ENCODE data around the gene ARHGEF40.
A peak's percentile ranks its signal among the peaks of the same experiment; 100 is the strongest.

Gene ARHGEF40

DNA sequence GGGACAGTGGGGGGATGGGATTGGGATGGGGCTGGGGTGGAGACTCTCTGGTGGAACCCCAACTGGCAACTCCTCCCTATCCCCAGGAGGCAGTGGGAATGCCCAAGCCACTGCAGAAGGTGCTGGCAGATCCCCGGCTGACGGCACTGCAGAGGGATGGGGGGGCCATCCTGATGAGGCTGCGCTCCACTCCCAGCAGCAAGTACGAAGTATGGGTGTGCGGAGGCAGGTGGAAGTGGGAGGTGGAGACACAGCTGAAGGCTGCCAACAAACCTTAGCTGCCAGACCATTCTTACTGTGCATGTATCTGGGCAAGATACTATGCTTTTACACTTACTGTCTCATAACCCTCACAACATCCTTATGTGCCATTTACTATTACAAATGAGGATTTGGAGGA, 8.2 kb downstream of the ARHGEF40 start:
- in situ Hi-C loops (cut with HindIII; ENCODE audit: low pct_ligation_motif_present, low sequenced_read_pairs) = no loop called here
- no peak overlapping the region for H3K27ac ChIP-seq
- no peak for DNase-seq
- H3K36me3 ChIP-seq (replicated peaks) = peaks cover 94% of the 10 kb centered on the region
- TF ChIP-seq, protein P1, sequence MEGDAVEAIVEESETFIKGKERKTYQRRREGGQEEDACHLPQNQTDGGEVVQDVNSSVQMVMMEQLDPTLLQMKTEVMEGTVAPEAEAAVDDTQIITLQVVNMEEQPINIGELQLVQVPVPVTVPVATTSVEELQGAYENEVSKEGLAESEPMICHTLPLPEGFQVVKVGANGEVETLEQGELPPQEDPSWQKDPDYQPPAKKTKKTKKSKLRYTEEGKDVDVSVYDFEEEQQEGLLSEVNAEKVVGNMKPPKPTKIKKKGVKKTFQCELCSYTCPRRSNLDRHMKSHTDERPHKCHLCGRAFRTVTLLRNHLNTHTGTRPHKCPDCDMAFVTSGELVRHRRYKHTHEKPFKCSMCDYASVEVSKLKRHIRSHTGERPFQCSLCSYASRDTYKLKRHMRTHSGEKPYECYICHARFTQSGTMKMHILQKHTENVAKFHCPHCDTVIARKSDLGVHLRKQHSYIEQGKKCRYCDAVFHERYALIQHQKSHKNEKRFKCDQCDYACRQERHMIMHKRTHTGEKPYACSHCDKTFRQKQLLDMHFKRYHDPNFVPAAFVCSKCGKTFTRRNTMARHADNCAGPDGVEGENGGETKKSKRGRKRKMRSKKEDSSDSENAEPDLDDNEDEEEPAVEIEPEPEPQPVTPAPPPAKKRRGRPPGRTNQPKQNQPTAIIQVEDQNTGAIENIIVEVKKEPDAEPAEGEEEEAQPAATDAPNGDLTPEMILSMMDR (IDR thresholded peaks at IDR 0.05; ENCODE audit: low read depth, low read length, missing control alignments) = no peak
- no peaks in the 10 kb centered on the region for H3K27me3 ChIP-seq (replicated peaks)
- H3K4me3 ChIP-seq (ENCODE audit: low read depth, low read length) = no peak overlapping the region

DNA sequence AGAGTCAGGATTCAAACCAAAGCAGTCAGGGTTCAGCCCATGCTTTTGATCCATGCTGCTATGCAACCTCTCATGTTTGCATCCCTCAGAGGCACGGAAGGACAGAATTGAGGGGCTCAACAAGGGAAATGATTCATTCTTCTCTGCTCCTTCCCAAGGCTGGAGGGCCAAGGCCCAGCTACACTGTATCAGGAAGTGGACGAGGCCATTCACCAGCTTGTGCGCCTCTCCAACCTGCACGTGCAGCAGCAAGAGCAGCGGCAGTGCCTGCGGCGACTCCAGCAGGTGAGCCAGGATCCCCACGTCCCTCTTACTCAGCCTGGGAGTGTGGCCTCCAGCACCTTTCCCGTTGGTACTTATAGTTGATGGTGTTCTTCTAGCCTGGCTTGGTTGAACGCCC, 8.6 kb downstream of the ARHGEF40 start:
- no peak overlapping the region for H3K27ac ChIP-seq
- H3K36me3 ChIP-seq (replicated peaks) = peaks cover 93% of the 10 kb centered on the region
- TF ChIP-seq, protein P1 (IDR thresholded peaks at IDR 0.05; ENCODE audit: low read depth, low read length, missing control alignments) = no peak
- H3K4me3 ChIP-seq (ENCODE audit: low read depth, low read length) = no peak overlapping the region
- in situ Hi-C loops (cut with HindIII; ENCODE audit: low pct_ligation_motif_present, low sequenced_read_pairs) = no loop called here
- no peak for DNase-seq
- H3K27me3 ChIP-seq (replicated peaks) = no peaks in the 10 kb centered on the region

DNA sequence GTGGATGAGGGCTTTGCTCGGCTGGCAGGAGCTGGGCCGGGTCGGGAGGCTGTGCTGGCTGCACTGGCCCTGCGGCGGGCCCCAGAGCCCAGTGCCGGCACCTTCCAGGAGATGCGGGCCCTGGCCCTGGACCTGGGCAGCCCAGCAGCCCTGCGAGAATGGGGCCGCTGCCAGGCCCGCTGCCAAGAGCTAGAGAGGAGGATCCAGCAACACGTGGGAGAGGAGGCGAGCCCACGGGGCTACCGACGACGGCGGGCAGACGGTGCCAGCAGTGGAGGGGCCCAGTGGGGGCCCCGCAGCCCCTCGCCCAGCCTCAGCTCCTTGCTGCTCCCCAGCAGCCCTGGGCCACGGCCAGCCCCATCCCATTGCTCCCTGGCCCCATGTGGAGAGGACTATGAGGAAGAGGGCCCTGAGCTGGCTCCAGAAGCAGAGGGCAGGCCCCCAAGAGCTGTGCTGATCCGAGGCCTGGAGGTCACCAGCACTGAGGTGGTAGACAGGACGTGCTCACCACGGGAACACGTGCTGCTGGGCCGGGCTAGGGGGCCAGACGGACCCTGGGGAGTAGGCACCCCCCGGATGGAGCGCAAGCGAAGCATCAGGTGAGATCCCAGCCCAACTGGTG, 11.5 kb downstream of the ARHGEF40 start:
- H3K27ac ChIP-seq = no peak overlapping the region
- DNase-seq = no peak
- in situ Hi-C loops (cut with HindIII; ENCODE audit: low pct_ligation_motif_present, low sequenced_read_pairs) = no loop called here
- H3K27me3 ChIP-seq (replicated peaks) = no peaks in the 10 kb centered on the region
- TF ChIP-seq, protein P1 (IDR thresholded peaks at IDR 0.05; ENCODE audit: low read depth, low read length, missing control alignments) = no peak
- H3K4me3 ChIP-seq (ENCODE audit: low read depth, low read length) = no peak overlapping the region
- peaks cover 94% of the 10 kb centered on the region for H3K36me3 ChIP-seq (replicated peaks)

DNA sequence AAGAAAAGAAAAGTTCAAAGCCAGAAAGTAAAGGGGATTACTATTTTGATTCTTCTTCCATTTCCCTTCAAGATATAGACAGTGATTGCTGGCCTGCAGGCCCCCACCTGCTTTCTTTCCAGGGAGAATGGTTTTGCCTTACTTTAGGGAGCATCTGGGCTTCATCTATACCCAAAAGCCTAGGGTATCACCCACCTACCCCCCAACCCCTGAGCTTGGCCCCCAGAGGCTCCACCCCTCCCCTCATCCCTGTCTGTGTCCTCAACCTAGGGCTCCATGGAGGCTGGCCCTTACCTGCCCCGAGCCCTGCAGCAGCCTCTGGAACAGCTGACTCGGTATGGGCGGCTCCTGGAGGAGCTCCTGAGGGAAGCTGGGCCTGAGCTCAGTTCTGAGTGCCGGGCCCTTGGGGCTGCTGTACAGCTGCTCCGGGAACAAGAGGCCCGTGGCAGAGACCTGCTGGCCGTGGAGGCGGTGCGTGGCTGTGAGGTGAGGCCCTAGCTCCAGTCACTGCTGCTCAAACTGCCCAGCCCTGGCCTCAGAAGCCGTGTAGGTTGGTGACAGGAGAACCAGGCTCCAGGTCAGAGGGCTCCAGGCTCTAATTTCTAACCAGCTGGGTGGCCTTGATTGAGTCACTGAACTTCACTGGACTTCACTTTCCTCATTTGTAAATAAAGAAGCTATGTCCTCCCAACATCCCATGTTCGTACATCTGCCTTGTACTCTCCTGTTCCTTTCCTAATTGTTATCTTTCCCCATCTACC, 13.6 kb downstream of the ARHGEF40 start:
- Histone ChIP-seq H3K27ac (no peak overlapping the region), H3K4me3 (ENCODE audit: low read depth, low read length) (no peak overlapping the region), H3K36me3 (replicated peaks) (peaks cover 78% of the 10 kb centered on the region), H3K27me3 (replicated peaks) (no peaks in the 10 kb centered on the region)
- in situ Hi-C loops (cut with HindIII; ENCODE audit: low pct_ligation_motif_present, low sequenced_read_pairs) = no loop called here
- DNase-seq = no peak
- TF ChIP-seq, protein P1 (IDR thresholded peaks at IDR 0.05; ENCODE audit: low read depth, low read length, missing control alignments) = no peak

DNA sequence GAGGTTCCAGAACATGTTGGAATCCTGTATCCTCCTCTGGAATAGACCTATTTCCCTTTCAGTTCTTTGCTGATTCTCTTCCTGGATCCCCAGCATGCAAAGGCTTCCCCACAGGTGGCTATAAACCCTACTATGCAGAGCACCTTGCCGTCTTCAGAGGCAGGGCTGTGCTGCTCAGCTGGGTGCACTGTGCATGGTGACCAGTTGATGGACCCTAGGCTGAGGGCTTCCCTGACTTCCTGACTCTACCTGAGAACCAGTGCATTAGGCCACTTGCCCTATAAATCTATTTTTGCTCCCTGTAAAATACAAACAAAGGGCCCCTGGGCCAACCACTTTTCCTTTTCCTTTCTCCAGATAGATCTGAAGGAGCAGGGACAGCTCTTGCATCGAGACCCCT, 14.3 kb downstream of the ARHGEF40 start:
- TF ChIP-seq, protein P1 (IDR thresholded peaks at IDR 0.05; ENCODE audit: low read depth, low read length, missing control alignments) = no peak
- peaks cover 77% of the 10 kb centered on the region for H3K36me3 ChIP-seq (replicated peaks)
- DNase-seq = no peak
- H3K27me3 ChIP-seq (replicated peaks) = no peaks in the 10 kb centered on the region
- in situ Hi-C loops (cut with HindIII; ENCODE audit: low pct_ligation_motif_present, low sequenced_read_pairs) = no loop called here
- peak overlapping the region; percentile 41 for H3K27ac ChIP-seq
- H3K4me3 ChIP-seq (ENCODE audit: low read depth, low read length) = no peak overlapping the region

Measured in brain microvascular endothelial cell (primary cell).